Hematopoietic multipotent progenitor cell treated with erythropoietin and hydrocortisone succinate and interleukin-3 and kit ligand, for 4 days (in vitro differentiated cells): ENCODE results near the gene HELZ2.
"Not testable (repeated sequence)": the region's sequence is repeated elsewhere in the genome, so short reads cannot be mapped to it uniquely, and the experiment has no call there.

Experiments used
- DNase-seq: peaks from one replicate; pipeline ENCODE4 v3.0.0-alpha.2; 2015

The HELZ2 gene

DNA sequence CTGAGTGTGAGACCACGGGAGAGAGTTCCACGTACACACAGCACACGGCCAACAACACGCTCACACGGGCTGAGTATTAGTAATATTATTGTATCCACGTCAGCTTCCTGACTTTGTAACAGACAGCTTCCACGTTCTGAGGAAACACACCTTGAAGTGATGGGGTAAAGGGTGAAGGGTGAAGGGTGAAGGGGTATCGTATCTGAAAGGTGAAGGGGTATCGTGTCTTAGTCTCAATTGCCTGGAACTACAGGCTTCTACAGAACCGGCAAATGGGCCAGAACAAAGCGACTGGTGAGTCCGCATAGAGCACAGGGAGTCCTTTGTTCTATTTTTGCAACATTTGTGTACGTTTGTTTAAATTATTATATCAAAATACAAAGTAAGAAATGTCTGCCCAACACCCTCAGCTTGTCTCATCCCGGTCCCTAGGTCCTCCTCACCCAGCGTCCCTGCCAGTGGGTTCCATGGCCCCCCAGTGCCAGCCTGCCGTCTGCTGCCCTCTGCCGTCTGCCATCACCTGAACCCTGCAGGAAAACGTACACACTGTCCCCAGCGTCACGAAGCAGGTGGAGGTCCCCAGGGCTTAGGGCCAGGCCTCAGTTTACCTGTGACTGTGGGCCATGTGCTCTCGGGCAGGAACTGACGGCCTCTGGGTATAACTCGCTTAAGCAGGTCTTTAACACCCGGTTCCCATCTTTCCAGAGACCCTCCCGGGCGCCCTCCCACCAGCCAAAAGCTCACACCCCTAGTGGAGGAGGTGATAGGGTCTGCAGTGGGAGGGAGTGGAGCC lies 4.4 kb upstream of the HELZ2 start:
- no peak for DNase-seq

DNA sequence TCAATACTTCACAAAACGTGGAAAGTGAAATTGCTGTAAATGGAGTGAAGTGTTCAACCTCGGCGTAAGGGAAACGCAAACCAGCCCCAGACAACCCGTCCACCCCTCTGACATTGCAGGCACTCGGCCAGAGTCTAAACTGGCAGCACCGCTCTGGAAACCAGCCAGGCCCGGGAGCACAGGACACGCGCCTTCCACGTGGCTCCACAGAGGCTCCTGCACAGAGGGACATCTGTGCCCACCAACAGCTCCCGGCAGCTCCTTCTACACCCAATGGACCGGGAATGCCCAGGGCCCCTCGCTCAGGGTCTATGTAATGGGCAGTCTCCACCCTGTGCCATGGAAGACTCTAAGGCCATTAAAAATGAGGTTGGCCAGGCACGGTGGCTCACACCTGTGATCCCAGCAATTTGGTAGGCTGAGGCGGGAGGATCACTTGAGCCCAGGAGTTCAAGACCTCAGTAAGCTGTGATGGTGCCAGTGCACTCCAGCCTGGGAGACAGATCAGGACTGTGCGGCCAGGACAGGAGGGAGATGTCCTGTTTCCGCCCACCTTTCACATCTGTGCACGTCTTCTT lies 3.4 kb upstream of the HELZ2 start:
- no peak for DNase-seq

- DNase-seq = no peak
Measured at GRCh38 chr20:63576311-63576710, 2.3 kb upstream of the HELZ2 start.

- DNase-seq = no peak
Measured at GRCh38 chr20:63574829-63575743, 1.0 kb upstream of the HELZ2 start.

DNA sequence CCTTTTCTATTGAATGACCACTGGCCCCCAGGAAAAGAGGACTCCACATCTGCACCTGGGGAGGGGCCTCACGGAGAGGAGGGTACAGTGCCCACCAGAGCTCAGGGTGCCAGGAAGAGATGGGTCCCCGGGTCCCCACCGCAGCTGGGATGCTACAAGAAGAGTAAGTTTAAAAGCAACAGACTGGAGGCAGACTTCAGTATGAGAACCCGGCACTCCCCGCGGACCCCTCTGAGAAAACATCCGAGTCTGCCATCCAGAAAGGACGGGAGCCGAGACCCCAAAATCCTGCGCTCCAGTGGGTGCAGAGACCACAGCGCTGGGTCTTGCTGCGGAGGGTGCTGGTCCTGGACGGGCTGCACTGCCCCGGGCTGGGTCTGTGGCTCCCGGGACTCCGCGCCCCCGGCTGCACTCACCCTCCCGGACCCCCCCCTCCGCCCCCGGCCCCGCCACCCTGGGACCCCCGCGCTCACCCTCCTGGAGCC lies 350 bp downstream of the HELZ2 start:
- DNase-seq = no peak

DNA sequence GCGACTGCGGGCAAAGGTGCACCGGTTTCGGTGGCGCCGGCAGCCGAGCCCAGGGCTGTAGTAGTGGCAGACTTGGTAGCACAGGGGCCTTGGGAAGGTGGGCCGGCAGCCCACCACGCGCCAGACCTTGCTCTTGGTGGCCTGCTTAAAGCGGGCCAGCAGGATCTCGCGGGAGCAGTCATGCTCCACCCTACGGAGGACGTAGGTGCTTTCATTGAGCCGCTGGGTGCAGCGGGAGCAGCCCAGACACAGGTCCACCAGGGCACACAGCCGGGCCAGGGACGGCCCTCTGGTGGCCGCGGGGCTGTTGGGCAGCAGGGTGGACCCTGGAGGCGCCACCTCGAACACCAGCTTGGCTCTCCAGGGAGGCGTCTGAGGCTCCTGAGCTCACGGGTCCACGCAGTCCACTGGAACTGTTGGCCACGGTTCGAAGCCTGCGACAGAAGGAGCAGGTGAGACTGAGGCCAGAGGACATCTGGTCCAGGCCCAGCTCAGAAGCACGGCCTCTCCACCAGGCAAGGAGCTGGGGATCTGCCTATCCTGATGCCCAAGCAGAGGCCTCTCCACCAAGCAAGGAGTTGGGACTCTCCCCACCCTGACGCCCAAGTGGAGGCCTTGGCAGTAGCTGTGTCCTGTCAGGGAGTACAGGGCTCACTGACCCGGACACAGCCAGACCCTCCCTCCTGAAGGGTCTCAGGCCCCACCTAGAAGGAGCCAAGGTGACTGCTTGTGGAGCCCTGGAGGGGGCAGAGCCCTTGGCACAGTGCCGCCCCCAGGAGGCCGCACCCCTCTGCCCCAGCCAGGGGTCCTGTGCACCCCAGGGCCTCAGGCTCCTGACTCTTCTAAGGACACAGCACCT lies 1.0 kb downstream of the HELZ2 start:
- no peak for DNase-seq

- no peak for DNase-seq
Measured at GRCh38 chr20:63572071-63572787, 1.8 kb downstream of the HELZ2 start.

- not testable (repeated sequence) for DNase-seq
Measured at GRCh38 chr20:63571087-63571478, 3.0 kb downstream of the HELZ2 start.

- DNase-seq = no peak
Measured at GRCh38 chr20:63570281-63571086, 3.6 kb downstream of the HELZ2 start.

DNA sequence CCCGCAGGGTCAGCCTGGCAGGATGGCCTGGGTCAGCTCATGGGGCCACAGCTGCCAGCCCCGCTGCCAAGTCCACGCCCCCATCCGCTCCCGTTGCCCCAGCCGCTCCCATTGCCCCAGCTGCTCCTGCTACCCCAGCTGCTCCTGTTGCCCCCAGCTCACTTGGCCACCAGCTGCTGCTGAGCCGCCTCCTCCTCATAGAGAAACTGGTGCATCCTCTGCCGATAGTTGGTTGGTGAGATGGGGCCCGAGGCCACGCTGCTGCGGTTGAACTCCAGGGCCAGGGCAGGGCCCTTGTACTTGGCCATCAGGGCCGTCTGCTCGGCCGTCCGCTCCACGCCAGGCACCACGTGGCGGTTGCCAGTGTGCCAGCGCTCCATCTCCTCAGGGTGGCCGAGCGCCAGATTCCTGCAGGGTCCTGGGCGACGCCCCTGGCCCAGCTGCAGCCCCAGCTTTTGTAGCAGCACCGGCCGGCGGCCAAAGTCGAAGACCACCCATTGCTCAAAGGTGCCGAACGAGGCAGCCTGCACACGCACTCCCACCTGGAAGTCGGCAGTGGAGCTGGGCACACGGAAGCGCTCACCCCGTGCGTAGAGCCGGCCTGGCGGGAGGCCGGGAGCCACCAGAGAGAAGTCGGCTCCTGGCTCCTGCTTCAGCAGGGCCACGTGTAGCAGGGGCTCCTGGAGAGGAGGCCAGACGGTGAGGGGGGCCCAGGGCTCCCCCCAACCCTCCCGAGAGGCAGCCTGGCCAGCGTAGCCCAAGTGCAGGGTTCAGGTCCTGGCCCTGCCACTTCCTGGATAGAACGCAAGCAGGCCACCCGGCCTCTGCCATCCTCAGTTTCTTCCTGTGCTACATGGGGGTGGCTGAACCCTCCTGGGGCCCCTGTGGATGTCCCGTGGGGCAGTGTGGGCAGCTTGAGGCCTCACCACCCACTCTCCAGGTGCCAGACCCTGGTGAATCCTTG lies 4.8 kb downstream of the HELZ2 start:
- peak; percentile 42 for DNase-seq

- DNase-seq = no peak
Measured at GRCh38 chr20:63568170-63568981, 5.7 kb downstream of the HELZ2 start.

GRCh38 chr20:63567386-63568169 lies 6.5 kb downstream of the HELZ2 start:
- DNase-seq = peak; percentile 88

GRCh38 chr20:63567136-63567385 lies 7.0 kb downstream of the HELZ2 start:
- peak; percentile 68 for DNase-seq

- DNase-seq = no peak
Measured at GRCh38 chr20:63566395-63567135, 7.5 kb downstream of the HELZ2 start.

DNA sequence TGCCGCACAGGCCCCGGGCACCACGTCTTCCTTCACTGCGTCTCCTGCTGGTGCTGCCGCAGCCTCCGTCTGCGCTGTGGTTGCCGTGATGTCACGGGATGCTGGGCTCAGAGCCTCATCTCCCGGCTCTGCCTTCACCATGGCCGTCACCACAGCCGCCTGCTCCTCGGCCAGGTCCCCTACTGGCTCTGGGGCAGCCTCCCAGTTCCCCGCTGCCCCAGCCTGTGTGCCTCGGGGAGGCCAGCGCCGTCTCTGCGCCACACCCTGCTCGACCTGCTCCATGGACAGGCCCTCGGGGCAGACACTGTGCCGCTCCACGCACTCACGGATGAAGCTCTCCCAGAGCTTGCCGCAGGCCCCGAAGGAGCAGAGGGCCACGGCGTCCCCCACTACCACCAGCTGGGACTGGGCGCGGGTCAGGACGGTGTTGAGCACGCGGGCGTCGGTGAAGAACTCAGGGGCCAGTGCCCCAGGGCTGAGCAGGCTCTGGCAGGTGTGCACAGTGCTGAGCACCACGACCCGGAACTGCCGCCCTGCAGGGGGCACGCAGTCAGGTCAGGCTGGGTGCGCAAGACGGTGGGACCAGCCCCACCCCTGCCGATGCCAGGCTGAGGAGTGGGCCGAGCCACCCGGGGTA lies 8.2 kb downstream of the HELZ2 start:
- DNase-seq = no peak

DNA sequence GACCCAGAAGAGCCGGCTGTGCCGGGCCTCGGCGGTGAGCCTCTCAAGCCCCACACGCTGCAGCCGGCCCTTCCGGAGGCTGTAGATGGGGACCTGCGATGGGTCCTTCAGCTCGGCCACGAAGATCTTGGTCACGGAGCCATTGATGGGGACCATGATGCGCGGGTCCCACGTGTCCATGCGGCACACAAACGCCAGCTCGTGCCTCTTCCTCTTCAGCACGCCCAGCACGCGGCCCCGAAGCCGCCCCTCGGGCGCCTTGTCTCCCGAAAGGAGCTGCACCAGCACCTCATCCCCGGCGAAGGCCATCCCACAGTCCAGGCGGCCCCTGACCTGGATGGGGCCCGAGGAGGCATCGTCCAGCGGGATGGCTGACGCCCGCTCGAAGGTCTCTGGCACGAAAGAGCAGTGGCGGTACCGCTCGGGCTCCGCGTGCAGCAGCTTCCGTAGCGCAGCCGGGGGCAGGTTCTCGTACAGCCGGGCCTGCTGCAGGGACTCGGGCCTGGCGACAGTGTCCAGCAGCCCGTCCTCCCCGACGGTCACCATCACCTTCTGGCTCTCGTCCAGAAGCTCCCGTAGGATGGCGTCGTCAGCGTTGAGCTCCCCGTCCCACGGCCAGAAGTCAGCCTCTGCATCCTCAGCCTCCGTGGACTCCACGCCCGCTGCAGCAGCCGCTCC lies 8.9 kb downstream of the HELZ2 start:
- DNase-seq = no peak
